ENCODE data around the gene GPR55.
A peak's percentile ranks its signal among the peaks of the same experiment; 100 is the strongest.

The GPR55 gene

GRCh38 chr2:230866756-230867523 lies 58.1 kb downstream of the GPR55 start:
- no peak for DNase-seq (ENCODE audit: low spot score)

DNA sequence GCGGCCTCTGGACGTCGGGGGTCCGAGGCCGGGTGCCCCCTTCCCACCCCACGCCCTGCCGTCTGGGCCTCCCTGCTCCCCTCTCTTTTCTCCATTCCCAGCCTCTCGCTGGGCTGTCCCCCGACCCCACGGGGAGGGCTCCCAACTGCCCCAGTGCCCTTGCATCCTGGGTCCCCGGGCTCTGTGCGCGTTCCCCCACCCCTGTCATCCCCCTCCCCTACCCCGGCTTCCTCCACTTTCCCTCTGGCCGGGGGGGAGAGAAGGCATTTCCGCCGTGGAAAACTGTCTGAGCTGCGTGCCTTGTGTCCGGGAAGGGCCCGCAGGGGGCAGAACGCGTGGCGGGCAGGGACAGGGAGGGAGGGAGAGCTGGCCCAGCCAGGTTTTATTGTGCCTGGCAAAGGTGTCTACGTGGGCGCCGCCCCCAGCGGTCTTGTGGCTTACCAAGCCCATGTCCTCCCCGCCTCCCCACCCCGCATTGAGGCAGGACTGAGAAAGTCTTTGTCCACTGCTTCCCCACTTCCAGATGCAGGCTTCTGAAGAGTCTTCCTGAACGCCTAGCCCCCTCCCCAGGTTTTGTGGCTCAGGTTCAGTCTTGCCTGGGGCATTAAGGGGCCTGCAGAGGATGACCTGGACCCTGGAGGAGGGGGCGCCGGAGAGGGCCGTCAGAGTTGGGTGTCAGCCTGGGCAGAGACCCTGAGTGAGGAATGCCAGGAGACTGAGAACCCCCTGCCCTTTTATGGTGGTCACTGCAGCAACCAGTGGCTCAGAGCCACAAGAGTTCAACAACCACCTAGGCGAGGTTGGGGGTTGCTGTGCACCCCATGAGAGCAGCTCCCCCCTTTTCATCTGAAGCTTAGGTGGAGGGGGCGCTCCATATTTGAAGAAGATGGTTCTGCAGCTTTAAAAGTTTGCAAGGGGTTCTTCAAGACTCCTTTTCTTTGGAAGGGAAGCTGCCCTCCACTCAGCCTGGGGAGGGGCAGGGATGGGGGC lies 59.0 kb downstream of the GPR55 start:
- peak; percentile 56 for DNase-seq (ENCODE audit: low spot score)

DNA sequence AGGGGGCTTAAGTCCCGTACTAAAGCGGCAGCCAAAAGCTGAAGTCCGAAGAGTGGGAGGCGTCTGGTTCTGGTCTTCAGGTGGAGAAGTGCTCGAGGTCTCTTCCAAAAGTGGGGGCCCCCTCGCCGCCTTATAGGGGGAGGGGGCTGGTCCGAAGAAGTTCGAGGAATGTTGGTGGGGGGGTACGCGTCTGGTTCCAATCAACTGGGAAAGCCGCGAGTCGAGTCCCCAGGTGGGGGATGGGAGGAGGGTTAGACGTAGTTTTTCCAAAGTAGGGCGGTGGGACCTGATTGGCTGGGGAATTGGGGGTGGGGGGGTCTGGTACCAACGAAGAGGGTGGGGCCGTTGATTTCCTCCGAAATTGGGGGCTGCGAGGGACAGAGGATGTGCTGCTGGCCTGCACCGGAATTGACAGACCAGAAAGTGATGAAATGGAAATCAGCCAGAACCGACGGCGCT lies 59.7 kb downstream of the GPR55 start:
- DNase-seq (ENCODE audit: low spot score) = no peak

DNA sequence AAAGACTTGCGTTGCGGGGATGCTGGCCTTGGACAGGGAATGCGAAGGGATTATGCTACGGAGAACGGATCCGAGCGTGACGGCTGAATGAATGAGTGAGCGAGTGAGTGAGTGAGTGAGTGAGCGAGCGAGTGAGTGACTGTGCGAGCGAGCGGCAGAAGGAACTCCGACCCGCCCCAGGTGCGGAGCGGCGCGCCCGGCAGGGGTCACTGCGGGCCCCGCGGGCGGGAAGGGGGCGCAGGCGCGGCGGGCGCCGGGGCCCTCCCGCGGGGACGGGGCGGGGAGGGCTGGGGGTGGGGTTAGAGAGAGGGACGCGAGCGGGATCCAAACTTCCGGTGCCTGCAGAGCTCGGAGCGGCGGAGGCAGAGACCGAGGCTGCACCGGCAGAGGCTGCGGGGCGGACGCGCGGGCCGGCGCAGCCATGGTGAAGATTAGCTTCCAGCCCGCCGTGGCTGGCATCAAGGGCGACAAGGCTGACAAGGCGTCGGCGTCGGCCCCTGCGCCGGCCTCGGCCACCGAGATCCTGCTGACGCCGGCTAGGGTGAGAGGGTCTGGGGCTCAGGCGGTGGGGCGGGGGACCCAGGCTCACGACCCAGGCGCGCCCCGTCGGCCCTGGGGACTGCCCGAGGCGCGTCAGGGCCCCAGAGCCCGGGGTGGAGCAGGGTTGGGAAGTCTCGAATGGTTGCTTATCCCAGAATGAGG lies 60.3 kb downstream of the GPR55 start, which contains the start of gene ITM2C:
Gene ITM2C (plus strand): TSS at position 338 of the 702 bp plus-strand sequence. CDS start 84 bp downstream, at position 422.
- peak; percentile 53 for DNase-seq (ENCODE audit: low spot score)

GRCh38 chr2:230864122-230864604 lies 60.9 kb downstream of the GPR55 start:
- DNase-seq (ENCODE audit: low spot score) = no peak

GRCh38 chr2:230863442-230864121 lies 61.5 kb downstream of the GPR55 start:
- no peak for DNase-seq (ENCODE audit: low spot score)

- DNase-seq (ENCODE audit: low spot score) = no peak
Observed at GRCh38 chr2:230863031-230863430, 62.0 kb downstream of the GPR55 start.

GRCh38 chr2:230862292-230862691 lies 62.8 kb downstream of the GPR55 start:
- no peak for DNase-seq (ENCODE audit: low spot score)

- peak; percentile 21 for DNase-seq (ENCODE audit: low spot score)
Observed at GRCh38 chr2:230861552-230862255, 63.3 kb downstream of the GPR55 start.

Data from SW480 (cell line).